Right lobe of liver (tissue), 6 donors: Measurements from ENCODE around the gene DOCK7. TPM values are rescaled to one million over a fixed set of nuclear protein-coding genes. Genes with fewer than 3 reads are reported as not detected.

Experiments
- ATAC-seq, 4 donors: fragments of 200-7000 bp; cut with Tn5 transposase; one replicate each; pipeline ENCODE4 v1.9.1; 2020; ENCODE audit warnings: mild to moderate bottlenecking in 4 of 4, moderate library complexity in 4 of 4
- DNase-seq, 3 donors: peaks; one replicate each; pipeline ENCODE4 v3.0.0-alpha.2; 2020
- H3K27ac ChIP-seq, 3 donors: fragments of 200-600 bp; one replicate each; pipeline ENCODE4 v1.8.0; 2022
- H3K27me3 ChIP-seq, 2 donors: fragments of 200-600 bp; one replicate each; pipeline ENCODE4 v1.8.0; 2022
- H3K36me3 ChIP-seq, 4 donors: fragments of 200-600 bp; sonication (generic) in 1 of 4; one replicate each; pipeline versions ENCODE4 v1.5.1 to v1.8.0; 2017 to 2022; ENCODE audit warnings: control low read depth in 1 of 4
- H3K4me1 ChIP-seq, 4 donors: fragments of 200-600 bp; sonication (generic) in 1 of 4; one replicate each; pipeline versions ENCODE4 v1.5.1 to v1.8.0; 2017 to 2022; ENCODE audit warnings: control low read depth in 1 of 4
- H3K4me3 ChIP-seq, 3 donors: fragments of 200-600 bp; one replicate each; pipeline ENCODE4 v1.8.0; 2022
- H3K9me3 ChIP-seq, 4 donors: fragments of 200-600 bp; sonication (generic) in 1 of 4; one replicate each; pipeline versions ENCODE4 v1.5.1 to v1.8.0; 2017 to 2022; ENCODE audit warnings: control low read depth in 1 of 4
- POLR2A ChIP-seq: fragments of 450-650 bp; IDR thresholded peaks from one replicate; pipeline ENCODE4 v1.6.1; 2017; ENCODE audit warnings: antibody characterized with exemption, mild to moderate bottlenecking
- WGBS: methylation state at CpG from one replicate; pipeline ENCODE4 v1.1.6; 2018; ENCODE audit warnings: low coverage, low lambda C conversion rate; ENCODE audit not compliant: insufficient coverage; ENCODE audit errors: missing lambda C conversion rate; 5-methylcytosine and 5-hydroxymethylcytosine counted together
- intact Hi-C, 2 donors: fragments of 100-400 bp; cut with DNase I; formaldehyde crosslinking; loops; one replicate each; pipeline versions ENCODE4 v1.11.2 to v1.14.1; 2022
- total RNA-seq, 6 experiments: library from RNA; depleted of rRNA in 2 of 6; stranded (reverse); fragments of >200 nt in 2 of 6; fragmentation: NEBNext Ultra II Directional in 3 of 6; extraction: Animal tissue kit (Norgen Biotek cat#: 25700) in 3 of 6; gene quantifications; one replicate each; pipeline versions ENCODE4 v1.1.0 to v1.2.4, GENCODE V29; 2016 to 2023
- TF ChIP-seq, protein P1 (sequence below), 4 donors: fragments of 200-600 bp in 3 of 4; fragments of 450-650 bp in 1 of 4; IDR thresholded peaks; one replicate each; pipeline versions ENCODE4 v1.5.1 to v1.8.0; 2016 to 2022; ENCODE audit warnings: antibody characterized with exemption in 4 of 4, mild to moderate bottlenecking in 2 of 4
- donor health status: DM: no; HTN: yes; CAD: no.
- donor health status: DM: no; HTN: no; CAD: no.
- donor health status: DM: no; HTN: no; CAD: no.
- donor health status: DM: no; HTN: yes; CAD: no.
- donor health status: DM: no; HTN: yes; CAD: no.

The DOCK7 gene
- total RNA-seq, 6 experiments from 2014 or later = 14.1 to 28.4 (median 20.1) TPM

DNA sequence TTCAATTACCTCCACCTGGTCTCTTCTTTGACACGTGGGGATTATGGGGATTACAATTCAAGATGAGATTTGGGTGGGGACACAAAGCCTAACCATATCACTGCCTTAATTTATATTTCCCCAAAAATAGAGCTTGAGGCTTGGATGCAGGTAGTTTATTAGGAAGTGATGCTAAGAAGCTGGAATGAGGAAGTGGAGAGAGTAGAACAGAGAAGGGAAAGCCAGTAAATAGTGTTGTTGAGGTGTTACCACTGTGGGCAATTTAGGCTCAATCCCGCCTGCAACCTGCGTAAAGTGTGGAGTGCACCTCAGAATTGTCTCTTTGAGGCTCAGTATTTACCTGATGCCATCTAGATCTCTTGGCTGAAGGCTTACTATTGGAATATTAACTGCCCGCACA is 4.9 kb upstream of the DOCK7 start:
- 92% methylated on average over 4 of the region's 4 CpGs for WGBS

DNA sequence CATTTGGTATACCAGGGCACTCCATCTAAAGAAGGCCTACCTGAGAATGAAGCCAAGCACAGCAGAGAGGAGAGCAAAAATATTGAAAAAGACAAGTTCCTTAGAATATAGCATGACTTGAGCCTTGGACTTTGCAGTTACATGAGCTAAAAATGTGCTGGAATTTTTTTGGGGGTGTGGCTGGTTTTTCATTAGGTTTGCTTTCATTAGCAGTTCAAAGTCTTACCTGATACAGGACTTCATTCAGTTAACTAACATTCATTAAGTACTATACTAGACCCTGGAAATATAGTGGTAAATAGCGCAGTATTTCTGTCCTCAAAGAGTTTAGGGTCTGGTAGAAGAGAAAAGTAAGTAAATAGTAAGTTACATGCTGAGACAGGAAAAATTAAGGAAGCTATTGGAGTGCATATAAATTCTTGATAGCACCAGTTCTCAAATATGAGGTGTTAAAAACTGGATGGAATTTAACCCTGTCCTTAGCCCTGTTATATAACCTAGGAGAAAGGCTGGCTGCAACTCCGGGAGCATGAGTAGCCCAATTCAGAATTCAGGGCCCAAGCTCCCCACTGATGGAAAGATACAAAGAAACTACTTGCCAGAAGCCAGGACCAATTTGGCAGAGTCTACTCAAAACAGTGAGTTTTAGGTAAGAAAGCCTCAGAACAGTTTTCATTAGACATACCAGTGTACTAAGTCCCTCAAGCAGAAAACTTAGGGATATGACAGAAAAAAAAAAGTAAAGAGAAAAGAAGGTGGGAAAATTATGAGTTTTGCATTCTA is 3.1 kb upstream of the DOCK7 start:
- H3K4me3 ChIP-seq = no peak overlapping the region
- WGBS = 48% methylated on average over 2 of the region's 2 CpGs
- no peaks in the 10 kb centered on the region for H3K27me3 ChIP-seq
- intact Hi-C loops = no loop called here
- peaks cover 0 to 38% (median 7%) of the 10 kb centered on the region in 4 donors for H3K4me1 ChIP-seq
- TF ChIP-seq, protein P1, sequence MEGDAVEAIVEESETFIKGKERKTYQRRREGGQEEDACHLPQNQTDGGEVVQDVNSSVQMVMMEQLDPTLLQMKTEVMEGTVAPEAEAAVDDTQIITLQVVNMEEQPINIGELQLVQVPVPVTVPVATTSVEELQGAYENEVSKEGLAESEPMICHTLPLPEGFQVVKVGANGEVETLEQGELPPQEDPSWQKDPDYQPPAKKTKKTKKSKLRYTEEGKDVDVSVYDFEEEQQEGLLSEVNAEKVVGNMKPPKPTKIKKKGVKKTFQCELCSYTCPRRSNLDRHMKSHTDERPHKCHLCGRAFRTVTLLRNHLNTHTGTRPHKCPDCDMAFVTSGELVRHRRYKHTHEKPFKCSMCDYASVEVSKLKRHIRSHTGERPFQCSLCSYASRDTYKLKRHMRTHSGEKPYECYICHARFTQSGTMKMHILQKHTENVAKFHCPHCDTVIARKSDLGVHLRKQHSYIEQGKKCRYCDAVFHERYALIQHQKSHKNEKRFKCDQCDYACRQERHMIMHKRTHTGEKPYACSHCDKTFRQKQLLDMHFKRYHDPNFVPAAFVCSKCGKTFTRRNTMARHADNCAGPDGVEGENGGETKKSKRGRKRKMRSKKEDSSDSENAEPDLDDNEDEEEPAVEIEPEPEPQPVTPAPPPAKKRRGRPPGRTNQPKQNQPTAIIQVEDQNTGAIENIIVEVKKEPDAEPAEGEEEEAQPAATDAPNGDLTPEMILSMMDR (IDR thresholded peaks at IDR 0.05) = no peak
- TF ChIP-seq POLR2A = no peak
- DNase-seq (no peak), ATAC-seq (no peak)
- H3K9me3 ChIP-seq = no peaks in the 10 kb centered on the region
- H3K36me3 ChIP-seq = no peaks in the 10 kb centered on the region
- H3K27ac ChIP-seq = peak overlapping the region; percentile 3 to 91 (median 40)

More for the DNA sequence above, 4.9 kb upstream of the DOCK7 start:
- H3K4me3 ChIP-seq = no peak overlapping the region
- no peaks in the 10 kb centered on the region for H3K9me3 ChIP-seq
- ATAC-seq (no peak), DNase-seq (no peak)
- H3K27ac ChIP-seq = no peak overlapping the region
- no peaks in the 10 kb centered on the region for H3K36me3 ChIP-seq
- peaks cover 0 to 32% (median 4%) of the 10 kb centered on the region in 4 donors for H3K4me1 ChIP-seq
- TF ChIP-seq, protein P1 (IDR thresholded peaks at IDR 0.05) = no peak
- no peak for TF ChIP-seq POLR2A
- no peaks in the 10 kb centered on the region for H3K27me3 ChIP-seq
- intact Hi-C loops = no loop called here

DNA sequence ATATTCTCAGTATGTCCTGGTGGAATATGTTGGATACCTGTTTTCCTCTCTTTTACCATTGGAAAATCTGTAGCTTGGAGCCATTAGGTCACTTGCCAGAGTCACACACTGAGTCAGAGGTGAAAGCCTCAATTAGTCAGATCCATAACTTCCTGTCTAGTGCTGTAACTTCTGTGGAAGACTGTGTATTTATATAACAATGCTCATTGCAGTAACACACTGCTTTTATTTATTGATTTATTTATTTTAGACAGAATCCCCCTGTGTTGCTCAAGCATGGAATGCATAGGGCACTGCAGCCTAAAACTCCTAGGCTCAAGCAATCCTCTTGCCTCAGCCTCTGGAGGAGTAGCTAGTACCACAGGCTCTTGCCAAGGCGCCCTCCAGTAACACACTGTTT is 1.3 kb upstream of the DOCK7 start:
- Histone ChIP-seq H3K4me1 (peaks cover 0 to 43% (median 7%) of the 10 kb centered on the region in 4 donors), H3K36me3 (no peaks in the 10 kb centered on the region), H3K27ac (peak overlapping the region in 2 of 3 donors; percentile 48 to 91), H3K27me3 (no peaks in the 10 kb centered on the region), H3K4me3 (no peak overlapping the region), H3K9me3 (no peaks in the 10 kb centered on the region)
- DNase-seq = no peak
- WGBS = 83% methylated on average over 1 of the region's 1 CpG
- peak; percentile 45 for TF ChIP-seq POLR2A
- TF ChIP-seq, protein P1 (IDR thresholded peaks at IDR 0.05) = no peak
- intact Hi-C loops = no loop called here
- ATAC-seq = peak in 2 of 4 donors; percentile 3 to 45

DNA sequence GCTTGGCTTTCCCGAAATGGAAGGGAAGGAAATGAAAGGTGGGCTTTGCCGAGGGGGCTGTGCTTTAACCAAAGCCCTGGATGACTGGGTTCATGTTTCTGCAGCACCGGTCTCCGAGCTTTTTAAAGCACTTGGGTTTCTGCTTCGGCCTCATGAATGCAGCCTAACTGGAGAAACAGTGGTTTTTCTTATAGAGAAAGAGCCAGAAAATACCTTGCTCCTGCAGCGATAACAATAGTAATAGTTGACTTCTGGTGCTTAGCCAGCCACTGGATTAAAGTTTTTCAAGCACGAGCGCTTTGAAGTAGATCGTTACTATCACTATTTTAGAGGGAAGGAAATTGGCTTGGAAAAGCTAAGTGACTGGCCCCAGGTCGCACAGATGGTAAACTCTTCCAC is 500 bp upstream of the DOCK7 start:
- Histone ChIP-seq H3K4me1 (peaks cover 0 to 43% (median 7%) of the 10 kb centered on the region in 4 donors), H3K27ac (peak overlapping the region; percentile 77 to 91 (median 84))
- no peak for DNase-seq

More for the DNA sequence above, 500 bp upstream of the DOCK7 start:
- peak; percentile 1 to 7 (median 4) for ATAC-seq
- H3K27me3 ChIP-seq = no peaks in the 10 kb centered on the region
- TF ChIP-seq, protein P1 (IDR thresholded peaks at IDR 0.05) = no peak
- TF ChIP-seq POLR2A = no peak
- intact Hi-C loops = no loop called here
- WGBS = 0% methylated on average over 9 of the region's 10 CpGs
- H3K36me3 ChIP-seq = no peaks in the 10 kb centered on the region
- H3K4me3 ChIP-seq = peak overlapping the region; percentile 69 to 83 (median 79)
- no peaks in the 10 kb centered on the region for H3K9me3 ChIP-seq
